OCI-LY3 (cell line): ENCODE data around the gene CLEC2A.

ENCODE experiments used
- H2AFZ ChIP-seq: fragments of 200-600, 300-600 bp; shearing (Covaris generic); 2 replicates; pipeline ENCODE4 v1.6.0; 2014; ENCODE audit warnings: antibody characterized with exemption, low read depth, low read length
- H3K27ac ChIP-seq: fragments of 200-600, 300-600 bp; sonication (generic); 2 replicates; pipeline ENCODE4 v1.5.1; 2014; ENCODE audit warnings: mild to moderate bottlenecking, low read length, moderate library complexity, mixed read lengths
- H3K27me3 ChIP-seq: fragments of 200-600, 300-600 bp; sonication (generic); 2 replicates; pipeline ENCODE4 v1.6.1; 2014; ENCODE audit warnings: low read depth, low read length, mixed read lengths
- H3K36me3 ChIP-seq: fragments of 200-600, 300-600 bp; sonication (generic); replicated peaks from 2 replicates; pipeline ENCODE3; 2014; ENCODE audit warnings: low read depth, low read length, mixed read lengths
- H3K4me1 ChIP-seq: fragments of 300-600, 200-600 bp; sonication (generic); 2 replicates; pipeline ENCODE4 v1.6.1; 2014; ENCODE audit warnings: low read length, mixed read lengths
- H3K4me2 ChIP-seq: fragments of 200-600, 300-600 bp; sonication (generic); 2 replicates; pipeline ENCODE4 v1.6.1; 2014; ENCODE audit warnings: low read length, mixed read lengths
- H3K4me3 ChIP-seq: fragments of 300-600, 200-600 bp; sonication (generic); 2 replicates; pipeline ENCODE4 v1.5.1; 2014; ENCODE audit warnings: antibody characterized with exemption, mild to moderate bottlenecking, low read length, moderate library complexity
- H3K79me2 ChIP-seq: fragments of 300-600, 200-600 bp; shearing (Covaris generic); 2 replicates; pipeline ENCODE4 v1.6.1; 2014; ENCODE audit warnings: mild to moderate bottlenecking, low read length, mixed read lengths
- H3K9ac ChIP-seq: fragments of 300-600, 200-600 bp; shearing (Covaris generic); 2 replicates; pipeline ENCODE4 v1.6.0; 2014; ENCODE audit warnings: mild to moderate bottlenecking, low read length, moderate library complexity
- H3K9me3 ChIP-seq: fragments of 200-600, 300-600 bp; shearing (Covaris generic); 2 replicates; pipeline ENCODE4 v1.6.1; 2014; ENCODE audit warnings: low read length, mixed read lengths; ENCODE audit not compliant: insufficient read depth
- H4K20me1 ChIP-seq: fragments of 200-600, 300-600 bp; sonication (generic); 2 replicates; pipeline ENCODE4 v1.6.1; 2016; ENCODE audit warnings: low read length, mixed read lengths; ENCODE audit not compliant: insufficient read depth
- EZH2phosphoT487 ChIP-seq: fragments of 200-600 bp; shearing (Covaris generic); IDR thresholded peaks from 2 replicates; pipeline ENCODE4 v1.6.1; 2018; ENCODE audit warnings: antibody characterized with exemption, mixed run types, low read depth
- TF ChIP-seq, protein P1 (sequence below): fragments of 200-600, 300-600 bp; sonication (generic); IDR thresholded peaks from 2 replicates; pipeline ENCODE4 v1.5.1; 2014; ENCODE audit warnings: antibody characterized with exemption, low read length, low read depth

The CLEC2A gene

DNA sequence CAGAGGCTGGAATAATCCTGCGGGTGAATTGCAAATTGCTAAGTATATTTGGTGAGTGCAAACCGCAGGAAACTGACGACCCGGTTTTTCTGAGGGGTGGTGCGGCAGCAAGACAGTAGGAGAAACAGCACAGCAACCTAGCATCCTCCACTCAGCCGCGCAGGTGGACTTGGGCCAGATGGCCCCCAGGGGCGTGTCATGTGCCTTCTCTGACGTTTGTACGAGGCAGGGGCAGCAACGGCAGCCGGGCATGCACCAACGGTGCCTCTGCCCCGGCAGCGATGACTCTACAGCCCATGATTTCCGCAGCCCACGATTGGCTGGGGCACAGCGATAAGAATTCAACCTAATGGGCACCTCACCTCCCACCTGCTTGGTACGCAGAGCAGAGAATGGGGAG is 11.1 kb upstream of the CLEC2A start:
- Histone ChIP-seq H3K4me3 (peak overlapping the region; percentile 55), H3K36me3 (no peaks in the 10 kb centered on the region), H3K79me2 (no peaks in the 10 kb centered on the region), H3K4me2 (peak overlapping the region; percentile 53), H3K9me3 (no peaks in the 10 kb centered on the region), H3K9ac (no peak overlapping the region), H2AFZ (peak overlapping the region; percentile 15; the same call in 1 of the 2 replicates), H4K20me1 (no peaks in the 10 kb centered on the region), H3K27ac (no peak overlapping the region), H3K4me1 (peaks cover 32% of the 10 kb centered on the region), H3K27me3 (peaks cover 32% of the 10 kb centered on the region)
- no peak for TF ChIP-seq EZH2phosphoT487

DNA sequence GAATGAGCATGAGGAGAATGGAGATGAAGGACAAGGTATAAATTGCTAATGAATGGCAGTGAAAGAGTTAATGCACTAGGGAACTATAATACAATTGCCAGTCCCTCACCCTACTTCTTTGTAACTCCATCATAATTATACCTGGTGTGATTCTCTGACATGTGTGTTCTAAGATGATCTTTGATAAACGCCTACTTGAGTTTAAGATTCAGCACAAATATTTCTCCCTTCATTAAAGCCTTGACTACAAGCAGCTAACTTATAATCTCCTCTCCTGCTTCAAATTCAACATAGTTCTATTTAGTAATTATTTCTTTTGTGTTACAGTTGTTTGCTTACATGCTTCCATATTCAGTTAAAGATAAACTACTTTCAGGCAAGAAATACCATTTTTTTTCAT is 9.7 kb upstream of the CLEC2A start:
- no peak overlapping the region for H3K27ac ChIP-seq
- no peaks in the 10 kb centered on the region for H3K79me2 ChIP-seq
- no peak for TF ChIP-seq EZH2phosphoT487
- TF ChIP-seq, protein P1, sequence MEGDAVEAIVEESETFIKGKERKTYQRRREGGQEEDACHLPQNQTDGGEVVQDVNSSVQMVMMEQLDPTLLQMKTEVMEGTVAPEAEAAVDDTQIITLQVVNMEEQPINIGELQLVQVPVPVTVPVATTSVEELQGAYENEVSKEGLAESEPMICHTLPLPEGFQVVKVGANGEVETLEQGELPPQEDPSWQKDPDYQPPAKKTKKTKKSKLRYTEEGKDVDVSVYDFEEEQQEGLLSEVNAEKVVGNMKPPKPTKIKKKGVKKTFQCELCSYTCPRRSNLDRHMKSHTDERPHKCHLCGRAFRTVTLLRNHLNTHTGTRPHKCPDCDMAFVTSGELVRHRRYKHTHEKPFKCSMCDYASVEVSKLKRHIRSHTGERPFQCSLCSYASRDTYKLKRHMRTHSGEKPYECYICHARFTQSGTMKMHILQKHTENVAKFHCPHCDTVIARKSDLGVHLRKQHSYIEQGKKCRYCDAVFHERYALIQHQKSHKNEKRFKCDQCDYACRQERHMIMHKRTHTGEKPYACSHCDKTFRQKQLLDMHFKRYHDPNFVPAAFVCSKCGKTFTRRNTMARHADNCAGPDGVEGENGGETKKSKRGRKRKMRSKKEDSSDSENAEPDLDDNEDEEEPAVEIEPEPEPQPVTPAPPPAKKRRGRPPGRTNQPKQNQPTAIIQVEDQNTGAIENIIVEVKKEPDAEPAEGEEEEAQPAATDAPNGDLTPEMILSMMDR, result no peak
- peaks cover 18% of the 10 kb centered on the region for H3K4me1 ChIP-seq
- no peak overlapping the region for H3K4me2 ChIP-seq
- H2AFZ ChIP-seq, result no peak overlapping the region
- H3K9me3 ChIP-seq, result no peaks in the 10 kb centered on the region
- no peaks in the 10 kb centered on the region for H4K20me1 ChIP-seq
- H3K4me3 ChIP-seq, result no peak overlapping the region
- H3K27me3 ChIP-seq, result peaks cover 32% of the 10 kb centered on the region
- no peak overlapping the region for H3K9ac ChIP-seq
- no peaks in the 10 kb centered on the region for H3K36me3 ChIP-seq

DNA sequence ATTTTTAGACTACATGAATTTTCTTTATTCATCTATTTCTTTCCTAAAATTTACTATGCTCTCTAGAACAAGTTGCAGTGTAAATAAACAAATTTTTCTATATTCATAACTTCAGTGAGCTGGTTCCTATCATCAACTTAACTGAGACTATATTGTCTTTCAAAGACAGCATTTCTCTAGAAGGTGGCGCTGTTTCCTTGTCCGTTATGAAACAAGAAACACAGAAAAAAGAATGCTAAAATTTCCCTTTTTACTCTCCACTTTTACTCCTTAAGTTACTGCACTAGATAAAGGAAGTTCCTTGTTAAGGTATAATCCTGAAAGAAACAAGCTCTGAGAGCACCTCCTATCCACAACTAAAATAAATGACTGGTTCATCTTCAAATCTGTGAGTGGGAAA is 8.2 kb upstream of the CLEC2A start:
- no peaks in the 10 kb centered on the region for H3K36me3 ChIP-seq
- H3K4me3 ChIP-seq, result no peak overlapping the region
- H3K9ac ChIP-seq, result no peak overlapping the region
- H3K4me1 ChIP-seq, result peaks cover 22% of the 10 kb centered on the region
- no peak overlapping the region for H3K27ac ChIP-seq
- H3K27me3 ChIP-seq, result peaks cover 32% of the 10 kb centered on the region
- no peaks in the 10 kb centered on the region for H3K9me3 ChIP-seq
- H3K4me2 ChIP-seq, result no peak overlapping the region; the same call in 1 of the 2 replicates
- TF ChIP-seq, protein P1, result peak; percentile 89
- no peak for TF ChIP-seq EZH2phosphoT487
- H2AFZ ChIP-seq, result no peak overlapping the region
- H3K79me2 ChIP-seq, result no peaks in the 10 kb centered on the region
- no peaks in the 10 kb centered on the region for H4K20me1 ChIP-seq

DNA sequence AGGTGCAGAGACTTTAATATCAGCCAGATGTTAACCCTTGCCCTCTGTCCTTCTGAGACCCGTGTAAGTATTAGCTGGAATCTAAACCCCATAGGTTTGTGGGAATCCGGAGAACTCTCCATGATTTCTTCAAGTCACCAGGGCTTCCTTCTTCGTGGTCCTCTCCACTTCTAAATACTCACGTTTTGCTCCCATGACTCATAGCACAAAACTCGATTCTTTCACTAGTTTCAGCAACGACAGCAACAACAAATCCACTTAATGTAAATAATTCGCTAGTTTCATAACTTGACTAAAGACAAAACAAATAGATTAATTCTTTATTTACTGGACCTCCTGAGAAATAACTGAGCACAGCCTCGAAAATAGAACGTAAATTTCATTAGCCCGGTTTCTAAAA is 4.4 kb upstream of the CLEC2A start:
- Histone ChIP-seq H3K4me2 (no peak overlapping the region), H2AFZ (no peak overlapping the region), H3K9ac (no peak overlapping the region), H3K9me3 (no peaks in the 10 kb centered on the region), H3K4me1 (0 out of 2 replicates have a peak, but pooled peaks cover 12% of the 10 kb centered on the region), H3K79me2 (no peaks in the 10 kb centered on the region), H4K20me1 (no peaks in the 10 kb centered on the region), H3K4me3 (no peak overlapping the region), H3K27me3 (peaks cover 8% of the 10 kb centered on the region), H3K36me3 (no peaks in the 10 kb centered on the region), H3K27ac (no peak overlapping the region)
- TF ChIP-seq EZH2phosphoT487, result no peak
- TF ChIP-seq, protein P1, result no peak

DNA sequence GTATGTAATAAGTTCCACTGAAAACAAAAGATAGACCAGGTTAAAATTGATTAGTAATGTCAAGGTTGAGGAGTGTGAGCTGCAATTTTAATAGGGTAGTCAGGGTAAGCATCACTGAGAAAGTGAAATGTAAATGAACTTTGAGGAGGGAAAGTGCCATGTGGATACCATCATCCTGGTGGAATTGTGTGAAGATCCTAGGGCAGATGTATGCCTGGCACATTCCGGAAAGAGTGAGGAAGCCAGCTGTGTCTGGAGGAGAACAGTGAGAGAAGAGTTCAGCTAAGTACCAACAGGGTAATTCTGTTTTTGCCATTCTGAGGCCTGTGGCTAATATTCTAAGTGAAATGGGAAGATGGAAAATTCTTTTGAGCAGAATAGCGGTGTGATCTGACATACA is 2.9 kb upstream of the CLEC2A start:
- no peaks in the 10 kb centered on the region for H3K79me2 ChIP-seq
- no peak overlapping the region for H3K9ac ChIP-seq

More for the DNA sequence above, 2.9 kb upstream of the CLEC2A start:
- TF ChIP-seq EZH2phosphoT487, result no peak
- TF ChIP-seq, protein P1, result no peak
- no peak overlapping the region for H2AFZ ChIP-seq
- 0 out of 2 replicates have a peak, but pooled peaks cover 3% of the 10 kb centered on the region for H3K27me3 ChIP-seq
- no peaks in the 10 kb centered on the region for H3K9me3 ChIP-seq
- H3K4me2 ChIP-seq, result no peak overlapping the region
- H3K4me3 ChIP-seq, result no peak overlapping the region
- H3K36me3 ChIP-seq, result no peaks in the 10 kb centered on the region
- no peak overlapping the region for H3K27ac ChIP-seq
- 0 out of 2 replicates have a peak, but pooled peaks cover 9% of the 10 kb centered on the region for H3K4me1 ChIP-seq
- H4K20me1 ChIP-seq, result no peaks in the 10 kb centered on the region
